Esophagus squamous epithelium (tissue), 4 donors: ENCODE measurements around the gene MOCS3.

Source experiments
- POLR2A ChIP-seq, 4 donors: fragments of 450-650 bp; IDR thresholded peaks; one replicate each; pipeline ENCODE4 v1.6.1; 2017; ENCODE audit warnings: antibody characterized with exemption in 4 of 4, mild to moderate bottlenecking in 4 of 4, moderate library complexity in 3 of 4
- TF ChIP-seq, protein P1 (sequence below), 6 experiments: fragments of 450-650 bp in 4 of 6; fragments of 200-600 bp in 2 of 6; sonication (generic) in 2 of 6; IDR thresholded peaks; one replicate each; pipeline ENCODE4 v1.5.1; 2016 to 2019; ENCODE audit warnings: antibody characterized with exemption in 6 of 6, mild to moderate bottlenecking in 4 of 6, moderate library complexity in 4 of 6

DNA sequence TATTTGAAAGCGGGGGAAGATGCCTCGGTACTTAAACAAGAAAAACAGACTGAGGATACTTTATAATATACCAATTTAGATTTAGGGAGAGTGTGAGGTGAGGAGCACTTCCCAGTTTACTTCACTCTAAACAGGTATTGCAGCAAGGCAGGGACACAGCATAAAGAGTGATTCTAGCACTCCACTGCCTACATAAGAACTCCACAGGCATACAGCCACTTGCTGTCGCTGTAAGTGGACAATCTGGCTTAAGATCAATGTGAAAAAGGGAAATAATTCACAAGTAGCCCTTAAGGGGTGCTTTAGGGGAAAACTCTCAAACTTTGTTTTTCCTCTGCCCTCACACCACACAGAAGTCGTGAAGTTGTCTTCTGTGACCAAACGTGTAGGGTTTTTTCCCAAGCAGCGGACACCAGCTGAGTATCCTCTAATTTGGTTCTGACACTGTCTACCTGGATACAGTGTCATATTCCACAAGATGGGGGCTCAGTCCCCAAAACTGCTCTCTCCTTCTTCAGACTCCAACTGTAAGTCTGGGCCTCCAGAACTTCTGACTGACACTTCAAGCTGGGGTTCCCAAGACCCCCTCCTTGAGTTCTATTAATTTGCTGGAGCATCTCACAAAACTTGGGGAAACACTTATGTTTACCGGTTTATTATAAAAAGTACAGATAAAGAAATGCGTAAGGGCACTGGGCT is 36.7 kb upstream of the MOCS3 start:
- TF ChIP-seq, protein P1, sequence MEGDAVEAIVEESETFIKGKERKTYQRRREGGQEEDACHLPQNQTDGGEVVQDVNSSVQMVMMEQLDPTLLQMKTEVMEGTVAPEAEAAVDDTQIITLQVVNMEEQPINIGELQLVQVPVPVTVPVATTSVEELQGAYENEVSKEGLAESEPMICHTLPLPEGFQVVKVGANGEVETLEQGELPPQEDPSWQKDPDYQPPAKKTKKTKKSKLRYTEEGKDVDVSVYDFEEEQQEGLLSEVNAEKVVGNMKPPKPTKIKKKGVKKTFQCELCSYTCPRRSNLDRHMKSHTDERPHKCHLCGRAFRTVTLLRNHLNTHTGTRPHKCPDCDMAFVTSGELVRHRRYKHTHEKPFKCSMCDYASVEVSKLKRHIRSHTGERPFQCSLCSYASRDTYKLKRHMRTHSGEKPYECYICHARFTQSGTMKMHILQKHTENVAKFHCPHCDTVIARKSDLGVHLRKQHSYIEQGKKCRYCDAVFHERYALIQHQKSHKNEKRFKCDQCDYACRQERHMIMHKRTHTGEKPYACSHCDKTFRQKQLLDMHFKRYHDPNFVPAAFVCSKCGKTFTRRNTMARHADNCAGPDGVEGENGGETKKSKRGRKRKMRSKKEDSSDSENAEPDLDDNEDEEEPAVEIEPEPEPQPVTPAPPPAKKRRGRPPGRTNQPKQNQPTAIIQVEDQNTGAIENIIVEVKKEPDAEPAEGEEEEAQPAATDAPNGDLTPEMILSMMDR (IDR thresholded peaks at IDR 0.05), result no peak
- no peak for TF ChIP-seq POLR2A (IDR thresholded peaks at IDR 0.05)
